ENCODE results near the gene LAMB2. TPM values are rescaled to one million over a fixed set of nuclear protein-coding genes. Genes with fewer than 3 reads are reported as not detected.

Gene LAMB2
- 49.5 and 56.8 TPM in 2 replicates for total RNA-seq (2014; rRNA removed; shearing (Covaris generic))

DNA sequence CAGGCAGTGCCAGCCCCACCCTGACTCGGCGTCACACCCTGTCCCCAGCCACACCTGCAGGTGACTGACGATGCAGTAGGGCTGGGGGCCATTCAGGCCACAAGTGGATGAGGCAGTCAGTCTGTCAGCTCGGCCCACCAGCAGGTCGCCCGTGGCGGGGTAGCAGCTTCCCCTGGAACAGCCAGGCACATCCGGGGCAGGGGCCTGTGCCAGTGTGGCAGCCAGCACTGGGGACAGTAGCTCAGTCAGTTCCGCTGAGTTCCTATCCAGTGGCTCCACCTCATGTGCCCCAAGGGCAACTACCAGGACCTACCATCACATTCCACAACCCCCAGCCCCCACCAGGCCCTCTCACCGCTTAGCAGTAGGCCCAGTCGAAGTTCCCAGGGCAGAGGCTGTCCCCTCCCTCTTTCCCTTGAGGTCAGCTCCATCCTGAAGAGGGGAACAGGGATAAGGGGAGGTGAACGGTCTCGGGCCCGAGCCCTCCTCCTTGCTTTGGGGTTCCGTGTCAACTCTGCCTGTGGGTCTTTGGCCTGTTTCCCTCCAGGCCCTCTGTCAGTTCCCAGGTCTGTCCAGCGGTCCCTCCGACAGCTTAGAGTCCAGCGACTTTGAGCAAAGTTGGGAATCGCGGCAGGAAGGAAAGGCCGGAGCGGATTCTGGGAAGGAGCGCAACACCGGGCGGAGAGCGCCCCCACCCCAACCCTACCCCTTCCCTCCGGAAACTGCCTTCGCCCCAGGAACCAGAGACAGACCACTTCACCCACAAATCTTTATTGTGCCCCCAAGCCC is at the start of gene LAMB2:
Gene LAMB2, minus strand, starts transcription at position 614 of the 789 bp plus-strand sequence. Its CDS starts 183 bp downstream, at position 431.
- peak; percentile 52 for DNase-seq (ENCODE audit: low spot score)

GRCh38 chr3:49181351-49181750 is 48.5 kb upstream of the LAMB2 start:
- no peak for DNase-seq (ENCODE audit: low spot score)

DNA sequence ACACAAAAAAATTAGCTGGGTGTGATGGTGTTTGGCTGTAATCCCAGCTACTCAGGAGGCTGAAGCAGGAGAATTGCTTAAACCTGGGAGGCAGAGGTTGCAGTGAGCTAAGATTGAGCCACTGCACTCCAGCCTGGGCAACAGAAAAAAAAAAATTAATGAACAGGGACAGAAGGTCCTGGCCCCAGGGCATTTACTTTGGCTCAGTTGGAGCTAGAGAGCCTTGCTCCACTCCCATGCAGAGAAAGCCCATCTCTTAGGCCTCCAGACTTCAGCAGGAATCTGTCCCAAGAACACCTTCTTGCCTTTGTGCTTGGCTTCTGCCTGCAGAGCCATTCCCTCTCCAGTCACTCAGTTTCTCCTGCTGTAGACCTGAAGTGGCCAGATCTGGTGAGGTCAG is 47.3 kb upstream of the LAMB2 start:
- no peak for DNase-seq (ENCODE audit: low spot score)

GRCh38 chr3:49177073-49177472 is 44.2 kb upstream of the LAMB2 start:
- no peak for DNase-seq (ENCODE audit: low spot score)

- no peak for DNase-seq (ENCODE audit: low spot score)
Observed at GRCh38 chr3:49175530-49175929, 42.7 kb upstream of the LAMB2 start.

DNA sequence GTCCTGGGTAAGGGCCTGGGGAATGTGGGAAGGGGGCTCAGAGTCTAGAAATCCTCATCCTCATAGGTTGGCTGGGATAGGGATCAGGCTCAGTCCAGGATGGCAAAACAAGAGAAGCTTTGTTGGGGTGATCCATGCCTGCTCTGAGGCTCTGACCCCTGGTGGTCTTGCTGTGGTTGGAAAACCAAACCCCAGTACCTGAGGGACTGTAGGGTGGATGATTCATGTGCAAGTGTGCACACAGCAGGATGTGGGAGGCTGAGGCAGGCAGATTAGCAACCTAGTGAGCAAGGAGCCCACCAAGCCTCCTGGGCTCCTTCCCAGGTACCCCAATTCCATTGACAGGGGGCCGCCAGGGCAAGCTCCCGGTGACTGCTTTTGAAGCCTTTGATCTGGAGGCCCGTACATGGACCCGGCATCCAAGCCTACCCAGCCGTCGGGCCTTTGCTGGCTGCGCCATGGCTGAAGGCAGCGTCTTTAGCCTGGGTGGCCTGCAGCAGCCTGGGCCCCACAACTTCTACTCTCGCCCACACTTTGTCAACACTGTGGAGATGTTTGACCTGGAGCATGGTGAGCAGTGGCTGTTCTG is 41.6 kb upstream of the LAMB2 start:
- DNase-seq (ENCODE audit: low spot score) = no peak

GRCh38 chr3:49173792-49174170 is 40.9 kb upstream of the LAMB2 start:
- DNase-seq (ENCODE audit: low spot score) = no peak

DNA sequence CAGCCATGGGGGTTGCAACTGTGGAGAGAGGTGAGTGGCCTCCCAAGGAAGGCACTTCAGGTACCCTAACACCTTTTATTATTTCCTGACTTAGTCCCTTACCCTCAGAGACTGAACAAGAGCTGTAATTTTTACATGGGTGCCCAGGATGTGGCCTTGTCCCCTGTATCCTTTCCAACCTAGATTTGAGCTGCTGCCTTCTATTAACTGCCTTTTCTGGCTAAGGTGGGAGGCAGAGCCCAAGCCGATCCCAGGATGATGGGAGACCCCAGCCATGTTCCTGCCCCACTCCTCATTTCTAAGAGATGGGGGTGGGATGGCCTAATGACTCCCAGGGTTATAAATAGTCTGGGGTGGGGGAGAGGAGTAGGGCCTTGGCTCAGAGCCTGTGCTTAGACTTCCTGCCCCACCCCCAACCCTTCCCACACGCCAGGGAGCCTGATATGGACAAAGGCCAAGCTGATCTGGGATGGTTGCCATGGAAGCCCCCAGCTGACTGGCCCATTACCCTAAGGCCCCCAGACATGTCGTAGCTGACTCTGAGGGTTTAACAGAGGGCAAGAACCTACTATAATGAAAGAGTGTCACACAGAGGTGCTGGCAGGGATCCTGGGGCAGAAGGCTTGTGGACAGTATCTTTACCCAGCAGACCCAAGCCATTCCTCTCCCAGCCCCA is 40.4 kb upstream of the LAMB2 start:
- DNase-seq (ENCODE audit: low spot score) = no peak

GRCh38 chr3:49172551-49173041 is 39.7 kb upstream of the LAMB2 start:
- DNase-seq (ENCODE audit: low spot score) = no peak

DNA sequence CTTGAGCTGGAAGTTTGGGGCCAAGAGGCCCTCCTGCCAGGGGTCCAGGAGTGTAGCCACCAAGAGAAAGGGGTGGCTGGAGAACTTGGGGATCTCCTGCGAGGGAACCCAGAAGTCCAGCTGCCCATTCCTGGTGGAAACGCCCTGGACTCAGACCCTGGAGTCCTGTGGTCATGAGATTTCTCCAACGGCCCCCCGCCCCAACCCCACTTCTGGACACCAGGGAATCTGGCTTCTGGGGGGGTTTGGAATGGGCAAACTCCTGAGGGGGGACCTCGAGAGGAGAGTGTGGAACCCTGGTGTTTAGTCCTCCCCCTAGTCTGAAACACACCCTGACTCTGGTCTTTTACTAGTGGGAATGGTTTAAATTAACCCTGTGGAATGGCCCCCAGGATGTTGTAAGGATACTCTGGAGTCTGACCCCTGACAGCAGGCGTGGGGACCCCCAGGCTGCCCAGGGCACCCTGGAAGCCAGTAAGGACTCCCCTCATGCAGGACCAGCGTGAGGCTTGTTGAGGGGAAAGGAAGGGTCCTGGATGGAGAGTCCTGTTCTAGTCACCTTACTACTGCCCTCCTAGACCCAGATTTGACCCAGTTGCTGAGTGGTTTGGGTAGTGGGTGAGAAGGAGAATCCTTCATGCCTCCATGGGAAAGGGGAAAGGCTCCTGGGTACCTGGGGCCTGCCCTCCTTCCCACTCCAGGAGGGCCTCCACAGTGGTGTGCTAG is 39.1 kb upstream of the LAMB2 start:
- DNase-seq (ENCODE audit: low spot score) = no peak

DNA sequence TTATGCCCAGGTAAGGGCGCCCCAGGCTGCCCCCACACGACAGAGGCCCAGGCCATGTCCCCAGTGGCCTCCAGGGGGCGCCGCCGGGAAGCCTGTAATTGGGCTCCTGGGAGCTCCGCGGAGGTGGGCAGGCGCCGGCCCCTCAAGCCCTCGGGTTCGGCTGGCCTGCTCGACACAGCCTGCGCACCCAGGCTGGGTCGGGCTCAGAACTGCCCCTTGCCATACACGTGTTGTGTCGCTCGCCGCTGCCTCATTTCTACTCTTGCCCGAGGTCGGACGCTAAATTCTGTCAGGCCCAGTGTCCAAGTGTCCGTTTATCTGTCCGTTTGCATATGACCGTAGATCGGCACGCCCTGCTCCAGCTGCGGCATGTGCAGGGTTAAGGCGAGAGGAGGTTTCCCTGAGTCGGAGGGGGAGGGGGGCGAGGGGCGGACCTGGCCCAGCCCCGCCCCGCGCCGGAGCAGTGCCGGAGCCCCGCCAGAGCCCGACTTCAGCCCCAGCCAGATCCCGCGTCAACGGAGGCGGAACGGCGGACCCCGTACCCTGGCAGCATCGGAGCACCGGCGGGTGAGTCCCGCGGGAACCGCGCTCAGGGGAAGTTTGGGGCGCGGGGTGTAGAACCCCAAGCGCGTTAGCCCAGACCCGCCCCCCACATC is 38.4 kb upstream of the LAMB2 start, which contains the start of gene KLHDC8B:
Gene KLHDC8B, plus strand, starts transcription at position 480 of the 656 bp plus-strand sequence. CDS start 1,172 bp downstream, outside the sequence.
- peak; percentile 58 for DNase-seq (ENCODE audit: low spot score)

- no peak for DNase-seq (ENCODE audit: low spot score)
Observed at GRCh38 chr3:49170744-49171118, 37.9 kb upstream of the LAMB2 start.

GRCh38 chr3:49166752-49167556 is 34.1 kb upstream of the LAMB2 start:
- DNase-seq (ENCODE audit: low spot score) = no peak

DNA sequence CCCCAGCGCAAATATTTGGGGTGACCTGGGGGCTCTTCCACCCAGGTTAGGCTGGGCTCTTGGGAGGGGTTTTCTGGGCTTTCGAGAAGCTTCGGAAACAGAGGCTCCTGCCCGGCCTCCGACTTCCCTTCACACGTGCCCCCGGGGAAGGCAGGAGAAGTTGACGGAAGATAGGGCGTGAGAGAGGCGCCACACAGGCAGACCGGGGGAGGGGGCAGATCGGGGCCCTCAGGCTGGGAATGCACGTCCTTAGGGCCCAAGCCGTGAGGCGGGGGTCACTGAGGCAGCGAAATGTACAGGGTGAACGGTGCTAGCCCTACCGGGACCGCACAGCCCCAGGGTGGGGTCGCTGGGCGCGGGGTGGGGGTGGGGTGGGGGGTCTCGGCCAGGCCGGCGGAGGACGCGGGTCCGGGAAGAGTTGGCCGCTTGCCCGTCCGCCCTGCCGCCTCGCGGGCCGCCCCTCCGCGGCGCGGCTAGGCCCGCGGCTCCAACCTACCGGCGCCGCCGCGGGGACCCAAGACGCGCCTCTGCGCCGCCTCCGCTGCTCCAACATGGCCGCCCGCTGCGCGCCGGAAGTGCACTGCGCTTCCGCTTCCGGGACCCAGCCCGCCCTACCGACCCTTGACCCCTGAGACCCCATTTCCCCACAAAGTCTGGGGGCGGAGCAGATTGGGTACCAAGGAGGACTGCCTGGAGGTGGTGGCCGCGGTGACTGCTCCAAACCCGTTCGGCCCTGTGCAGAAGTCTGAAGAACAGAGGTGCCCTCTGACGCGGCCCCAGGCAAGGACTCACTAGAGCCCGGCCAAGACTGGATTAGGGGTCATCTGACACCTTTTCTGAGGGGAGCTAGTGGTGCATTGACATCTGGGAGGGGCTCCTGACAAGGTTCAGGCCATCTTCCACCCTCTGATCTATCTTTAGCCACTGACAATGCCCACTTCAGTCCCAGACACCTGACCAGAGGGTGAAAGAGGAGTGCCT is 33.2 kb upstream of the LAMB2 start, which contains the start of gene CCDC71:
Gene CCDC71, minus strand, starts transcription at position 561 of the 981 bp plus-strand sequence. CDS start 2,123 bp downstream, outside the sequence.
- DNase-seq (ENCODE audit: low spot score) = peak; percentile 32

GRCh38 chr3:49164983-49165720 is 32.3 kb upstream of the LAMB2 start:
- DNase-seq (ENCODE audit: low spot score) = no peak

GRCh38 chr3:49163609-49164008 is 30.8 kb upstream of the LAMB2 start:
- DNase-seq (ENCODE audit: low spot score) = no peak

DNA sequence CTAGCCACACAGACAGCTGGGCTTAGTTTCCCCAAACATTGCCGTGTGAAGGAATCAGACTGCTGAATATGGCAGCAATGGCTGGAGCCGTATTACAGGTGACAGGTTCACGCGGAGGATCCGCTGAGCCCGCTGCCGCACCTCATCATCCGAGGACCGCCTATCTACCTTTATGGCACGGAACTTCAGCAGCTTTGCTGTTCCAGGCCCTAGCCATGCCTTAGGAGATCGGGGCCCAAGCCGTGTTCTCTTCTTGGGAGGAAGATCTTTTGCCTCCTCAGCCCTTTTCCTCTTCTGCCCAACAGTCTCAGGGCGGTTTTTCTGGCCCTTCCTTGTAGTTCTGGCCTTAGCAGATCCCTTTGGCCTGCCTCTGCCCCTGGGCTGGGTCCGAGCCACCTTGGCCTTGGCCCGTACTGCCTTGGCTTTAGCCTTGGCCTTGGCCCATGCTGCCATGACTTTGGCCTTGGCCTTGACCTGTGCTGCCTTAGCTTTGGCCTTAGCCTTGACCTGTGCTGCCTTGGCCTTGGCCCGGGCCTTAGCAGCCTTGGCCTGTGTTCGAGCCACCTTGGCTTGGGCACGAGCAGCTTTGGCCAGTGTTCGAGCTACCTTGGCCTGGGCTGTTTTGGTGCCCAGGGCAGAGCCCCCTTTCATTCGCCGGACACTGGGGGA is 30.0 kb upstream of the LAMB2 start:
- DNase-seq (ENCODE audit: low spot score) = no peak

Data from HT-29 (cell line).